NB4 (cell line): ENCODE results near the gene NHLRC2.

Experiments used
- MYC ChIP-seq: IDR thresholded peaks from 2 replicates; pipeline ENCODE4 v1.6.1; 2011; ENCODE audit warnings: low read depth, low read length
- TF ChIP-seq, protein P1 (sequence below): IDR thresholded peaks from one replicate; pipeline ENCODE4 v1.5.1; 2012; ENCODE audit warnings: low read depth, low read length
- TF ChIP-seq, protein P2 (sequence below): IDR thresholded peaks from 2 replicates; pipeline ENCODE4 v1.6.1; 2011; ENCODE audit warnings: low read depth, low read length

DNA sequence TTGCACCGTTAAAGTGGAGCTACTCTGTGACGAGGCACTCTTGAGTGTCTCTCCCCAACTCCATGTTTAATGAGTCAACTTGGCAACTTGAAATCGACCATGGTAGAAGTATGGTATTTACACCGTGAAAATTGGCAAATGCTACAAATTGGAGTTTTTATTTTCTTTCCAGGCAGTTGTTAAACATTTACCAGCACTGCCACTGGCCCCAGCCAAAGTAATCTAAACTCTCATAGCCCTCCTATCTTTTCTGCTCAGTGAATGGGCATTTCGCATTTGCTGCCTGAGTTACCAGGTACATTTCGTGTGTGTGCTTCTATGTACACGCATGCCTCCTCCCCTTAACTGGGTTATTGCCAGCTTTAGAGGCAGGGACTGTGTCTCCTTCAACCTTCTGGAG lies 83.3 kb downstream of the NHLRC2 start:
- TF ChIP-seq, protein P1, sequence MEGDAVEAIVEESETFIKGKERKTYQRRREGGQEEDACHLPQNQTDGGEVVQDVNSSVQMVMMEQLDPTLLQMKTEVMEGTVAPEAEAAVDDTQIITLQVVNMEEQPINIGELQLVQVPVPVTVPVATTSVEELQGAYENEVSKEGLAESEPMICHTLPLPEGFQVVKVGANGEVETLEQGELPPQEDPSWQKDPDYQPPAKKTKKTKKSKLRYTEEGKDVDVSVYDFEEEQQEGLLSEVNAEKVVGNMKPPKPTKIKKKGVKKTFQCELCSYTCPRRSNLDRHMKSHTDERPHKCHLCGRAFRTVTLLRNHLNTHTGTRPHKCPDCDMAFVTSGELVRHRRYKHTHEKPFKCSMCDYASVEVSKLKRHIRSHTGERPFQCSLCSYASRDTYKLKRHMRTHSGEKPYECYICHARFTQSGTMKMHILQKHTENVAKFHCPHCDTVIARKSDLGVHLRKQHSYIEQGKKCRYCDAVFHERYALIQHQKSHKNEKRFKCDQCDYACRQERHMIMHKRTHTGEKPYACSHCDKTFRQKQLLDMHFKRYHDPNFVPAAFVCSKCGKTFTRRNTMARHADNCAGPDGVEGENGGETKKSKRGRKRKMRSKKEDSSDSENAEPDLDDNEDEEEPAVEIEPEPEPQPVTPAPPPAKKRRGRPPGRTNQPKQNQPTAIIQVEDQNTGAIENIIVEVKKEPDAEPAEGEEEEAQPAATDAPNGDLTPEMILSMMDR = no peak
- TF ChIP-seq, protein P2, sequence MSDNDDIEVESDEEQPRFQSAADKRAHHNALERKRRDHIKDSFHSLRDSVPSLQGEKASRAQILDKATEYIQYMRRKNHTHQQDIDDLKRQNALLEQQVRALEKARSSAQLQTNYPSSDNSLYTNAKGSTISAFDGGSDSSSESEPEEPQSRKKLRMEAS = no peak
- no peak for TF ChIP-seq MYC
